NCI-H1048 (cell line): ENCODE measurements around the gene VIT.

Experiments
- DNase-seq: peaks from one replicate; lab custom pipeline; 2025; lab: John Stamatoyannopoulos, UW

The VIT gene

GRCh38 chr2:36711741-36712314 is 15.3 kb downstream of the VIT start:
- DNase-seq, result no peak

- DNase-seq, result no peak
Measured at GRCh38 chr2:36713310-36713709, 16.8 kb downstream of the VIT start.

- no peak for DNase-seq
Measured at GRCh38 chr2:36716111-36716510, 19.6 kb downstream of the VIT start.

- DNase-seq, result no peak
Measured at GRCh38 chr2:36717603-36718266, 21.2 kb downstream of the VIT start.

- no peak for DNase-seq
Measured at GRCh38 chr2:36727550-36727949, 31.0 kb downstream of the VIT start.

GRCh38 chr2:36729067-36729466 is 32.6 kb downstream of the VIT start:
- DNase-seq, result no peak

- no peak for DNase-seq
Measured at GRCh38 chr2:36731941-36732672, 35.6 kb downstream of the VIT start.

GRCh38 chr2:36732673-36733036 is 36.1 kb downstream of the VIT start:
- no peak for DNase-seq

- no peak for DNase-seq
Measured at GRCh38 chr2:36733215-36733614, 36.7 kb downstream of the VIT start.

GRCh38 chr2:36734304-36734703 is 37.8 kb downstream of the VIT start:
- DNase-seq, result no peak

- no peak for DNase-seq
Measured at GRCh38 chr2:36737131-36737750, 40.7 kb downstream of the VIT start.

GRCh38 chr2:36740061-36740460 is 43.6 kb downstream of the VIT start:
- no peak for DNase-seq

- no peak for DNase-seq
Measured at GRCh38 chr2:36741188-36741837, 44.8 kb downstream of the VIT start.

GRCh38 chr2:36743954-36744353 is 47.4 kb downstream of the VIT start:
- DNase-seq, result no peak

- DNase-seq, result no peak
Measured at GRCh38 chr2:36748166-36748565, 51.7 kb downstream of the VIT start.

- DNase-seq, result no peak
Measured at GRCh38 chr2:36750101-36750500, 53.6 kb downstream of the VIT start.

- no peak for DNase-seq
Measured at GRCh38 chr2:36753706-36754221, 57.3 kb downstream of the VIT start.

GRCh38 chr2:36754578-36754977 is 58.1 kb downstream of the VIT start:
- no peak for DNase-seq

GRCh38 chr2:36756438-36756837 is 59.9 kb downstream of the VIT start:
- no peak for DNase-seq

GRCh38 chr2:36762764-36763490 is 66.4 kb downstream of the VIT start:
- no peak for DNase-seq

GRCh38 chr2:36769106-36769505 is 72.6 kb downstream of the VIT start:
- no peak for DNase-seq
